GM19351 (cell line): ENCODE measurements around the gene NXNL1.
A peak's percentile ranks its signal among the peaks of the same experiment; 100 is the strongest.
"Not testable (repeated sequence)": the region's sequence is repeated elsewhere in the genome, so short reads cannot be mapped to it uniquely, and the experiment has no call there.

Source experiments
- ATAC-seq: cut with Tn5 transposase; IDR thresholded peaks from one replicate; pipeline ENCODE4 v1.9.1; 2021; ENCODE audit warnings: mild to moderate bottlenecking, moderate library complexity; ENCODE audit not compliant: unreplicated experiment

NXNL1 gene

GRCh38 chr19:17460372-17461230, at the start of gene NXNL1:
Gene NXNL1, minus strand, starts transcription at chr19:17460926. Its CDS starts 57 bp downstream, at chr19:17460869.
- no peak for ATAC-seq

GRCh38 chr19:17508558-17508933, 47.8 kb upstream of the NXNL1 start:
- ATAC-seq, result not testable (repeated sequence)

- no peak for ATAC-seq
These were observed 46.0 kb upstream of the NXNL1 start for GRCh38 chr19:17506745-17507144.

GRCh38 chr19:17505223-17505622, 44.5 kb upstream of the NXNL1 start:
- no peak for ATAC-seq

- ATAC-seq, result no peak
These were observed 43.7 kb upstream of the NXNL1 start for GRCh38 chr19:17504456-17504855.

- no peak for ATAC-seq
These were observed 43.3 kb upstream of the NXNL1 start for GRCh38 chr19:17504030-17504429.

- ATAC-seq, result no peak
These were observed 42.5 kb upstream of the NXNL1 start for GRCh38 chr19:17503240-17503639.

- ATAC-seq, result no peak
These were observed 39.9 kb upstream of the NXNL1 start for GRCh38 chr19:17500447-17501198.

GRCh38 chr19:17499648-17500446, 39.1 kb upstream of the NXNL1 start:
- ATAC-seq, result no peak

GRCh38 chr19:17499025-17499424, 38.3 kb upstream of the NXNL1 start:
- ATAC-seq, result not testable (repeated sequence)

GRCh38 chr19:17497149-17497798, 36.5 kb upstream of the NXNL1 start:
- no peak for ATAC-seq

- peak; percentile 63 for ATAC-seq
These were observed 35.7 kb upstream of the NXNL1 start for GRCh38 chr19:17496337-17496997.

- no peak for ATAC-seq
These were observed 35.0 kb upstream of the NXNL1 start for GRCh38 chr19:17495639-17496296.

GRCh38 chr19:17491287-17491686, 30.6 kb upstream of the NXNL1 start:
- no peak for ATAC-seq

- no peak for ATAC-seq
These were observed 29.7 kb upstream of the NXNL1 start for GRCh38 chr19:17490411-17490810.

- no peak for ATAC-seq
These were observed 28.8 kb upstream of the NXNL1 start for GRCh38 chr19:17489392-17490030.

- peak; percentile 67 for ATAC-seq
These were observed 28.1 kb upstream of the NXNL1 start for GRCh38 chr19:17488593-17489391.
